Measurements from ENCODE around the gene MGLL. TPM values are rescaled to one million over a fixed set of nuclear protein-coding genes. Genes with fewer than 3 reads are reported as not detected.

Gene MGLL
- total and polyA plus RNA-seq, 8 donors: 3.3 to 11.4 (median 6.6) TPM

- intact Hi-C loops (cut with DNase I): no loop called here
- FAIRE-seq: no peak
- 77 to 81% methylated on average over 7 of the region's 7 CpGs for WGBS, 2 donors
- Histone ChIP-seq H3K4me3 (no peak overlapping the region), H3K36me3 (no peaks in the 10 kb centered on the region), H3K9me3 (no peaks in the 10 kb centered on the region), H3K4me1 (no peaks in the 10 kb centered on the region), H3K27ac (no peak overlapping the region), H3K27me3 (no peaks in the 10 kb centered on the region)
- no peak for ATAC-seq
- TF ChIP-seq, protein P1, sequence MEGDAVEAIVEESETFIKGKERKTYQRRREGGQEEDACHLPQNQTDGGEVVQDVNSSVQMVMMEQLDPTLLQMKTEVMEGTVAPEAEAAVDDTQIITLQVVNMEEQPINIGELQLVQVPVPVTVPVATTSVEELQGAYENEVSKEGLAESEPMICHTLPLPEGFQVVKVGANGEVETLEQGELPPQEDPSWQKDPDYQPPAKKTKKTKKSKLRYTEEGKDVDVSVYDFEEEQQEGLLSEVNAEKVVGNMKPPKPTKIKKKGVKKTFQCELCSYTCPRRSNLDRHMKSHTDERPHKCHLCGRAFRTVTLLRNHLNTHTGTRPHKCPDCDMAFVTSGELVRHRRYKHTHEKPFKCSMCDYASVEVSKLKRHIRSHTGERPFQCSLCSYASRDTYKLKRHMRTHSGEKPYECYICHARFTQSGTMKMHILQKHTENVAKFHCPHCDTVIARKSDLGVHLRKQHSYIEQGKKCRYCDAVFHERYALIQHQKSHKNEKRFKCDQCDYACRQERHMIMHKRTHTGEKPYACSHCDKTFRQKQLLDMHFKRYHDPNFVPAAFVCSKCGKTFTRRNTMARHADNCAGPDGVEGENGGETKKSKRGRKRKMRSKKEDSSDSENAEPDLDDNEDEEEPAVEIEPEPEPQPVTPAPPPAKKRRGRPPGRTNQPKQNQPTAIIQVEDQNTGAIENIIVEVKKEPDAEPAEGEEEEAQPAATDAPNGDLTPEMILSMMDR (IDR thresholded peaks at IDR 0.05): no peak
- DNase-seq: no peak
Observed at GRCh38 chr3:127718245-127718915, 103.9 kb downstream of the MGLL start.

- Histone ChIP-seq H3K27ac (no peak overlapping the region), H3K36me3 (no peaks in the 10 kb centered on the region), H3K9me3 (no peaks in the 10 kb centered on the region), H3K27me3 (no peaks in the 10 kb centered on the region), H3K4me3 (no peak overlapping the region), H3K4me1 (no peaks in the 10 kb centered on the region)
- TF ChIP-seq, protein P1 (IDR thresholded peaks at IDR 0.05): no peak
- no peak for ATAC-seq
- FAIRE-seq: no peak
- intact Hi-C loops (cut with DNase I): no loop called here
- DNase-seq: peak in 2 of 6 donors; percentile 17 to 28
- WGBS, 2 donors: 74 to 77% methylated on average over 14 of the region's 14 CpGs
Observed at GRCh38 chr3:127717357-127718244, 104.7 kb downstream of the MGLL start.

DNA sequence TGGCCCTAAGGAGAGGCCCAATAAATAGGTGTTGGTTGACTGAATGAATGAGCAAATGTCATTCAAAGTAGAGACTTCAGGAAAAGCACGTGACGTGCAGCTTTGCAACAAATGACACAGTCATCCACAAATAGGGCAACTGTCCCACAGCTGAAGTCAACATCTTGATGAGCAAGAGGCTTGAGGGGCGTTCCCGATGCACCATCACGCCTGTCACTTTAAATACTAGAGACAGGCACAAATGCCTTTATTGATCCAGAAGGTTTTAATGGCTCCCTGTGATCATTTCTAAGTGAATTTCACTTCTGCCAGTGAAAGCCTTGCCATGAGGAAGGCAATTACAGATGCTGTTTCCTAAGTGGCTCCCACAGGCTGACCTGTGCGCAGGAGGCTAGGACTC, 105.9 kb downstream of the MGLL start:
- no peak overlapping the region for H3K27ac ChIP-seq
- TF ChIP-seq, protein P1 (IDR thresholded peaks at IDR 0.05): no peak
- FAIRE-seq (no peak), DNase-seq (no peak), ATAC-seq (no peak)
- no peaks in the 10 kb centered on the region for H3K9me3 ChIP-seq
- no peaks in the 10 kb centered on the region for H3K4me1 ChIP-seq
- intact Hi-C loops (cut with DNase I): no loop called here
- H3K4me3 ChIP-seq: no peak overlapping the region
- no peaks in the 10 kb centered on the region for H3K36me3 ChIP-seq
- no peaks in the 10 kb centered on the region for H3K27me3 ChIP-seq
- WGBS, 2 donors: 78 to 80% methylated on average over 6 of the region's 6 CpGs

DNA sequence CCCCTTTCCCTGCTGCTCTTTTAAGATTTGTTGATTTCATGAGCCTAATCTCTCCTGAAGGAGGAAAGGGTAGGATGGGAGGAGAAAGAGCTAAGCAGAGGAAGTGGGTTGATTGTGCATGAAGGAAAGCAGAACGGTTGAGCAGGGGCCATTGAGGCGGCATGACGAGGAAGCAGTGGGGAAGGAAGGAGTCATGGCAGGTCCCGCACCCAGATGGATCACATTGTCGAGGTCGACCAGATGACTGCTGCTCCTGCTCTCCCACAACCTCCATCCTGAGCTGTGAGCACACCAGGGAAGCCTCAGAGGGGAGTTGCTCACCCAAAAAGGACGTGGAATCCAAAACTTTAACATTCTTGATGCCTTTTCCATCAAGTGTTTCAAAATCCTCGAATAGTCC, 106.8 kb downstream of the MGLL start:
- Histone ChIP-seq H3K4me3 (no peak overlapping the region), H3K9me3 (no peaks in the 10 kb centered on the region), H3K4me1 (no peaks in the 10 kb centered on the region), H3K27me3 (no peaks in the 10 kb centered on the region), H3K27ac (no peak overlapping the region), H3K36me3 (no peaks in the 10 kb centered on the region)
- DNase-seq (no peak), ATAC-seq (no peak), FAIRE-seq (no peak)
- intact Hi-C loops (cut with DNase I): no loop called here
- WGBS, 2 donors: 44 to 57% methylated on average over 8 of the region's 8 CpGs
- TF ChIP-seq, protein P1 (IDR thresholded peaks at IDR 0.05): no peak

- 82 to 89% methylated on average over 5 of the region's 5 CpGs for WGBS, 2 donors
- H3K4me3 ChIP-seq: no peak overlapping the region
- DNase-seq (peak in 1 of 6 donors; percentile 29), FAIRE-seq (no peak), ATAC-seq (no peak)
- H3K27ac ChIP-seq: no peak overlapping the region
- no peaks in the 10 kb centered on the region for H3K4me1 ChIP-seq
- H3K27me3 ChIP-seq: no peaks in the 10 kb centered on the region
- intact Hi-C loops (cut with DNase I): no loop called here
- TF ChIP-seq, protein P1 (IDR thresholded peaks at IDR 0.05): no peak
- H3K36me3 ChIP-seq: no peaks in the 10 kb centered on the region
- no peaks in the 10 kb centered on the region for H3K9me3 ChIP-seq
Observed at GRCh38 chr3:127714866-127715265, 107.4 kb downstream of the MGLL start.

Data from pancreas (tissue), 10 donors.